ENCODE measurements around the gene NRG3.

- TF ChIP-seq YY1 (IDR thresholded peaks at IDR 0.05; ENCODE audit: insufficient read depth, insufficient read length) (no peak), ZNF274 (IDR thresholded peaks at IDR 0.05; ENCODE audit: low read depth, low read length) (no peak)
Measured at GRCh38 chr10:81866753-81867152, 8.2 kb upstream of the NRG3 start.

Data from NT2/D1 (cell line).